ENCODE results near the gene STYXL2. TPM values are rescaled to one million over a fixed set of nuclear protein-coding genes. Genes with fewer than 3 reads are reported as not detected.

STYXL2 gene
- total and polyA plus RNA-seq, 2 experiments from 2014 or later = 0.17 to 0.40 TPM

- 0 out of 2 replicates have a peak overlapping the region, but pooled peaks have one; percentile 60 for H2AFZ ChIP-seq
- H3K9me2 ChIP-seq (ENCODE audit: insufficient read depth) = no peaks in the 10 kb centered on the region
- H3K4me2 ChIP-seq = peak overlapping the region; percentile 45; the same call in 1 of the 2 replicates
- TF ChIP-seq POLR2AphosphoS5 (IDR thresholded peaks at IDR 0.05; ENCODE audit: low read depth) = no peak
- TF ChIP-seq ETS1 (IDR thresholded peaks at IDR 0.05) = no peak
- no peak for TF ChIP-seq STAT1 (IDR thresholded peaks at IDR 0.05; ENCODE audit: unreplicated experiment)
- no peak for TF ChIP-seq EZH2 (IDR thresholded peaks at IDR 0.05; ENCODE audit: low read depth, unreplicated experiment)
- TF ChIP-seq EZH2phosphoT487 (IDR thresholded peaks at IDR 0.05; ENCODE audit: unreplicated experiment) = no peak
- TF ChIP-seq CTCF (conservative IDR thresholded peaks at IDR 0.05; ENCODE audit: low read depth in 2 of 2) = no peak
- TF ChIP-seq ZNF114 (CRISPR knock-in tag; IDR thresholded peaks at IDR 0.05) = no peak
- TF ChIP-seq JUNB (IDR thresholded peaks at IDR 0.05; ENCODE audit: unreplicated experiment) = no peak
- TF ChIP-seq ZNF462 (CRISPR knock-in tag; IDR thresholded peaks at IDR 0.05) = no peak
- TF ChIP-seq REST (IDR thresholded peaks at IDR 0.05; ENCODE audit: unreplicated experiment) = no peak
- no peak for TF ChIP-seq NANOG (IDR thresholded peaks at IDR 0.05; ENCODE audit: borderline replicate concordance)
- no peak for TF ChIP-seq ZNF331 (CRISPR knock-in tag; IDR thresholded peaks at IDR 0.05; ENCODE audit: low read depth)
- no peak for TF ChIP-seq CREB1 (CRISPR knock-in tag; IDR thresholded peaks at IDR 0.05; ENCODE audit: low read depth)
- H3K27me3 ChIP-seq (ENCODE audit: insufficient read depth) = no peaks in the 10 kb centered on the region
- H3K79me2 ChIP-seq (replicated peaks; ENCODE audit: insufficient read depth) = no peaks in the 10 kb centered on the region
- Mint-ChIP-seq H3K27ac (peak overlapping the region; percentile 19; the same call in 1 of the 2 replicates), H3K9me3 (peaks cover 6% of the 10 kb centered on the region; the same call in 2 of the 3 replicates), H3K36me3 (ENCODE audit: low read depth) (peaks cover 5% of the 10 kb centered on the region; the same call in 1 of the 3 replicates), H3K4me3 (no peak overlapping the region), H3K27me3 (ENCODE audit: insufficient read depth, low read depth, poor library complexity) (no peaks in the 10 kb centered on the region), H3K4me1 (peaks cover 43% of the 10 kb centered on the region)
- H3K27ac ChIP-seq (ENCODE audit: low read depth) = peak overlapping the region; percentile 22; the same call in 1 of the 2 replicates
- DNase-seq (ENCODE audit: low spot score) = no peak
- H3K4me1 ChIP-seq (ENCODE audit: insufficient read depth) = peaks cover 60% of the 10 kb centered on the region
- no peaks in the 10 kb centered on the region for H4K20me1 ChIP-seq (replicated peaks; ENCODE audit: insufficient read depth)
- ATAC-seq = no peak
- no peaks in the 10 kb centered on the region for H3K36me3 ChIP-seq (ENCODE audit: insufficient read depth)
- H3F3A ChIP-seq (replicated peaks; ENCODE audit: low read depth) = no peaks in the 10 kb centered on the region
- no peak overlapping the region for H3K4me3 ChIP-seq
These were observed 43.5 kb downstream of the STYXL2 start for GRCh38 chr1:167137332-167137781.
